HCT116 (cell line): ENCODE results near the gene ZNF823. TPM values are rescaled to one million over a fixed set of nuclear protein-coding genes. Genes with fewer than 3 reads are reported as not detected.

Experiments used
- ATAC-seq: fragments of 200-7000 bp; cut with Tn5 transposase; 2 replicates; pipeline ENCODE4 v1.9.1; 2020; ENCODE audit warnings: mild to moderate bottlenecking, moderate library complexity
- BruUV-seq: library from RNA; stranded (reverse); fragments of 400-500 nt; replicated peaks from 2 replicates; lab custom pipeline; 2021; lab: Mats Ljungman, UMichigan
- CTCF ChIA-PET: fragments of 300-600 bp; sonication (Branson Sonifier 250); formaldehyde crosslinking; loops from one replicate; lab custom pipeline; 2021; ENCODE audit warnings: antibody characterized with exemption; lab: Charles Lee
- POLR2A ChIA-PET: fragments of 300-600, 350-600 bp; sonication (Branson Sonifier 250); formaldehyde crosslinking; loops from one replicate; lab custom pipeline; 2021; ENCODE audit warnings: antibody characterized with exemption; lab: Charles Lee
- RAD21 ChIA-PET, 2 experiments: fragments of 300-600 bp; sonication (Branson Sonifier 250); formaldehyde crosslinking; loops; one replicate each; lab custom pipeline; 2023; ENCODE audit warnings: low total read pairs in 2 of 2; ENCODE audit not compliant: uncharacterized antibody in 2 of 2, unreplicated experiment in 2 of 2, low non-redundant PET in 1 of 2; lab: Charles Lee
- DNase-seq: peaks from one replicate; pipeline ENCODE4 v3.0.0-alpha.2; 2010; ENCODE audit warnings: low read depth, low spot score
- H2AFZ ChIP-seq: fragments of 200-600 bp; shearing (Covaris generic), sonication (generic); 2 replicates; pipeline ENCODE4 v1.6.1; 2017; ENCODE audit warnings: low read depth, mixed run types, mixed read lengths, antibody characterized with exemption, low read length; ENCODE audit not compliant: poor library complexity, severe bottlenecking
- H3K27ac ChIP-seq: 2 replicates; pipeline ENCODE4 v1.5.1; 2012; ENCODE audit warnings: low read depth, low read length
- H3K27me3 ChIP-seq: fragments of 200-600 bp; sonication (generic); 2 replicates; pipeline ENCODE4 v1.6.1; 2016; ENCODE audit warnings: mixed run types, low read length, mixed read lengths; ENCODE audit not compliant: insufficient read depth
- H3K36me3 ChIP-seq, 2 experiments: fragments of 200-500 bp in 1 of 2; fragments of 200-600 bp in 1 of 2; sonication (Bioruptor generic) in 1 of 2; sonication (generic) in 1 of 2; 2 replicates each; pipeline versions ENCODE4 v1.5.1 to v1.6.1; 2014 to 2016; ENCODE audit warnings: low read length in 2 of 2, inconsistent platforms in 1 of 2, mixed read lengths in 1 of 2, mixed run types in 1 of 2; ENCODE audit not compliant: insufficient read depth in 2 of 2, control insufficient read depth in 1 of 2
- H3K4me1 ChIP-seq, 2 experiments: fragments of 200-600 bp in 1 of 2; sonication (generic) in 1 of 2; 2 replicates each; pipeline versions ENCODE4 v1.5.1 to v1.6.1; 2012 to 2017; ENCODE audit warnings: low read length in 2 of 2, inconsistent platforms in 1 of 2, mild to moderate bottlenecking in 1 of 2, mixed read lengths in 1 of 2, mixed run types in 1 of 2, moderate library complexity in 1 of 2; ENCODE audit not compliant: insufficient read depth in 2 of 2, control insufficient read depth in 1 of 2
- H3K4me2 ChIP-seq: fragments of 200-600 bp; sonication (generic); 2 replicates; pipeline ENCODE4 v1.6.1; 2017; ENCODE audit warnings: mixed run types, low read length, mixed read lengths
- H3K4me3 ChIP-seq, 2 experiments: fragments of 200-600 bp in 1 of 2; sonication (generic) in 1 of 2; replicated peaks in 1 of 2; 2 replicates each; pipeline ENCODE4 v1.5.1; 2011 to 2016; ENCODE audit warnings: low read length in 2 of 2, control low read depth in 1 of 2, low read depth in 1 of 2, mild to moderate bottlenecking in 1 of 2, mixed read lengths in 1 of 2, mixed run types in 1 of 2
- H3K79me2 ChIP-seq: fragments of 200-600 bp; sonication (generic); 2 replicates; pipeline ENCODE4 v1.6.1; 2017; ENCODE audit warnings: mild to moderate bottlenecking, mixed run types, low read length, moderate library complexity, mixed read lengths; ENCODE audit not compliant: insufficient read depth
- H3K9ac ChIP-seq: fragments of 200-600 bp; sonication (generic); 2 replicates; pipeline ENCODE4 v1.6.1; 2016; ENCODE audit warnings: low read length, mixed read lengths
- H3K9me2 ChIP-seq: fragments of 200-600 bp; sonication (generic), shearing (Covaris generic); 2 replicates; pipeline ENCODE4 v1.6.1; 2017; ENCODE audit warnings: mixed run types, mild to moderate bottlenecking, moderate library complexity; ENCODE audit not compliant: insufficient read depth
- H3K9me3 ChIP-seq, 2 experiments: fragments of 200-500 bp in 1 of 2; fragments of 200-600 bp in 1 of 2; sonication (Bioruptor generic) in 1 of 2; sonication (generic) in 1 of 2; 2 replicates each; pipeline ENCODE4 v1.6.1; 2014 to 2017; ENCODE audit warnings: low read length in 2 of 2, mixed read lengths in 2 of 2, inconsistent platforms in 1 of 2, low read depth in 1 of 2, mild to moderate bottlenecking in 1 of 2, mixed run types in 1 of 2, moderate library complexity in 1 of 2; ENCODE audit not compliant: control insufficient read depth in 1 of 2, insufficient read depth in 1 of 2
- H4K20me1 ChIP-seq: fragments of 200-600 bp; sonication (generic), shearing (Covaris generic); 2 replicates; pipeline ENCODE4 v1.6.1; 2017; ENCODE audit warnings: mixed run types, mild to moderate bottlenecking, moderate library complexity; ENCODE audit not compliant: insufficient read depth
- EZH2 ChIP-seq: fragments of 200-600 bp; sonication (generic); IDR thresholded peaks from 2 replicates; pipeline ENCODE4 v1.6.1; 2017; ENCODE audit warnings: antibody characterized with exemption, mixed run types
- EZH2phosphoT487 ChIP-seq: fragments of 200-600 bp; IDR thresholded peaks from 2 replicates; pipeline ENCODE4 v1.6.1; 2018; ENCODE audit warnings: antibody characterized with exemption, borderline replicate concordance
- POLR2AphosphoS5 ChIP-seq: IDR thresholded peaks from 2 replicates; pipeline ENCODE4 v1.6.1; 2011; ENCODE audit warnings: mild to moderate bottlenecking, low read depth, low read length, moderate library complexity
- TCF7L2 ChIP-seq: IDR thresholded peaks from 2 replicates; pipeline ENCODE4 v1.7.0; 2011; ENCODE audit warnings: borderline replicate concordance, inconsistent platforms; ENCODE audit not compliant: insufficient read depth, insufficient read length; ENCODE audit errors: extremely low read depth
- ZNF274 ChIP-seq: fragments of 200-500 bp; sonication (Bioruptor generic); IDR thresholded peaks from 2 replicates; pipeline ENCODE4 v1.6.1; 2014; ENCODE audit warnings: mild to moderate bottlenecking, low read depth, low read length, inconsistent platforms
- intact Hi-C: fragments of 100-400 bp; cut with micrococcal nuclease; formaldehyde crosslinking; loops from 2 replicates; pipeline ENCODE4 v1.10.0; 2022
- total RNA-seq: library from RNA; stranded (reverse); gene quantifications from one replicate; pipeline ENCODE4 v1.2.1, GENCODE V29; 2021; ENCODE audit not compliant: unreplicated experiment
- TF ChIP-seq, protein P1 (sequence below): IDR thresholded peaks from 2 replicates; pipeline ENCODE4 v1.6.1; 2012; ENCODE audit warnings: low read depth
- TF ChIP-seq, protein P2 (sequence below), 3 experiments: fragments of 200-600 bp in 1 of 3; sonication (generic) in 1 of 3; IDR thresholded peaks in 2 of 3; conservative IDR thresholded peaks in 1 of 3; 2 replicates each; pipeline ENCODE4 v1.5.1; 2012 to 2017; ENCODE audit warnings: low read depth in 2 of 3, low read length in 2 of 3, antibody characterized with exemption in 1 of 3, borderline replicate concordance in 1 of 3, control low read depth in 1 of 3, mild to moderate bottlenecking in 1 of 3, mixed read lengths in 1 of 3, mixed run types in 1 of 3, moderate library complexity in 1 of 3; ENCODE audit not compliant: insufficient read depth in 1 of 3
- TF ChIP-seq, protein P3 (sequence below): IDR thresholded peaks from 2 replicates; pipeline ENCODE4 v1.6.1; 2012

Gene ZNF823
- total RNA-seq, 1 experiment from 2014 or later: 4.7 TPM

DNA sequence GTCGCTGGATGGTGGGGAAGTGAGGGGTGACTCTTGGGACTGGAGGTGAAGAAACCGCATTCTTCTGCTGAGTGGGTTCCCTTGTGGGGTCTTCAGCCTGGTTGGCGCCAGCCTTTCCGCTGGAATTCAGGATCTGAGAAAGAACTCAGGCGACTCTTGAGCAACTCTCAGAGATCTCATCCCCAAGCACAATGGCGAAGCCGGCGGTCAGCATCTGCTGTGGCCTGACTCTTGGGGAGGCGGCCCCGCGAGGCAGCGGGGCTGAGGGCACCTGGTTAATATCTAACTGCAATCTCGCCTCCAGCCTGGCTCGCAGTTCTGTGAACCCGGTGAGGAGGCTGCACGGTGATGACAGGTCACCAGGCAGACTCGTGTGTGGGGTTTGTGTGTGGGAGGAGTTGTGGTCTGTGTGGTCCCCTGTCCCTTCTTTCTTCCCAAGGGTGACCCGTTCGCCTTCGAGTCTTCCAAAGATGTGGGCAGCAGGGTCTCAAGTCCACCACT is 28.9 kb upstream of the ZNF823 start:
- H3K4me2 ChIP-seq: peak overlapping the region; percentile 68
- ChIA-PET CTCF (no interaction called here), POLR2A (no interaction called here), RAD21 (no interaction called here)
- H3K9ac ChIP-seq: peak overlapping the region; percentile 60
- H3K4me1 ChIP-seq: peaks cover 0 to 10% of the 10 kb centered on the region in 2 experiments; a peak in 1 of 4 replicates
- DNase-seq: no peak
- no peaks in the 10 kb centered on the region for H3K9me2 ChIP-seq
- TF ChIP-seq, protein P1, sequence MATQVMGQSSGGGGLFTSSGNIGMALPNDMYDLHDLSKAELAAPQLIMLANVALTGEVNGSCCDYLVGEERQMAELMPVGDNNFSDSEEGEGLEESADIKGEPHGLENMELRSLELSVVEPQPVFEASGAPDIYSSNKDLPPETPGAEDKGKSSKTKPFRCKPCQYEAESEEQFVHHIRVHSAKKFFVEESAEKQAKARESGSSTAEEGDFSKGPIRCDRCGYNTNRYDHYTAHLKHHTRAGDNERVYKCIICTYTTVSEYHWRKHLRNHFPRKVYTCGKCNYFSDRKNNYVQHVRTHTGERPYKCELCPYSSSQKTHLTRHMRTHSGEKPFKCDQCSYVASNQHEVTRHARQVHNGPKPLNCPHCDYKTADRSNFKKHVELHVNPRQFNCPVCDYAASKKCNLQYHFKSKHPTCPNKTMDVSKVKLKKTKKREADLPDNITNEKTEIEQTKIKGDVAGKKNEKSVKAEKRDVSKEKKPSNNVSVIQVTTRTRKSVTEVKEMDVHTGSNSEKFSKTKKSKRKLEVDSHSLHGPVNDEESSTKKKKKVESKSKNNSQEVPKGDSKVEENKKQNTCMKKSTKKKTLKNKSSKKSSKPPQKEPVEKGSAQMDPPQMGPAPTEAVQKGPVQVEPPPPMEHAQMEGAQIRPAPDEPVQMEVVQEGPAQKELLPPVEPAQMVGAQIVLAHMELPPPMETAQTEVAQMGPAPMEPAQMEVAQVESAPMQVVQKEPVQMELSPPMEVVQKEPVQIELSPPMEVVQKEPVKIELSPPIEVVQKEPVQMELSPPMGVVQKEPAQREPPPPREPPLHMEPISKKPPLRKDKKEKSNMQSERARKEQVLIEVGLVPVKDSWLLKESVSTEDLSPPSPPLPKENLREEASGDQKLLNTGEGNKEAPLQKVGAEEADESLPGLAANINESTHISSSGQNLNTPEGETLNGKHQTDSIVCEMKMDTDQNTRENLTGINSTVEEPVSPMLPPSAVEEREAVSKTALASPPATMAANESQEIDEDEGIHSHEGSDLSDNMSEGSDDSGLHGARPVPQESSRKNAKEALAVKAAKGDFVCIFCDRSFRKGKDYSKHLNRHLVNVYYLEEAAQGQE: no peak
- TF ChIP-seq, protein P2, sequence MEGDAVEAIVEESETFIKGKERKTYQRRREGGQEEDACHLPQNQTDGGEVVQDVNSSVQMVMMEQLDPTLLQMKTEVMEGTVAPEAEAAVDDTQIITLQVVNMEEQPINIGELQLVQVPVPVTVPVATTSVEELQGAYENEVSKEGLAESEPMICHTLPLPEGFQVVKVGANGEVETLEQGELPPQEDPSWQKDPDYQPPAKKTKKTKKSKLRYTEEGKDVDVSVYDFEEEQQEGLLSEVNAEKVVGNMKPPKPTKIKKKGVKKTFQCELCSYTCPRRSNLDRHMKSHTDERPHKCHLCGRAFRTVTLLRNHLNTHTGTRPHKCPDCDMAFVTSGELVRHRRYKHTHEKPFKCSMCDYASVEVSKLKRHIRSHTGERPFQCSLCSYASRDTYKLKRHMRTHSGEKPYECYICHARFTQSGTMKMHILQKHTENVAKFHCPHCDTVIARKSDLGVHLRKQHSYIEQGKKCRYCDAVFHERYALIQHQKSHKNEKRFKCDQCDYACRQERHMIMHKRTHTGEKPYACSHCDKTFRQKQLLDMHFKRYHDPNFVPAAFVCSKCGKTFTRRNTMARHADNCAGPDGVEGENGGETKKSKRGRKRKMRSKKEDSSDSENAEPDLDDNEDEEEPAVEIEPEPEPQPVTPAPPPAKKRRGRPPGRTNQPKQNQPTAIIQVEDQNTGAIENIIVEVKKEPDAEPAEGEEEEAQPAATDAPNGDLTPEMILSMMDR (IDR thresholded peaks at IDR 0.05 in 2 of 3, conservative IDR thresholded peaks at IDR 0.05 in 1 of 3; ENCODE audit: borderline replicate concordance in 1 of 3, insufficient read depth in 1 of 3, low read depth in 2 of 3, low read length in 2 of 3): no peak
- TF ChIP-seq TCF7L2: no peak
- no peak for TF ChIP-seq POLR2AphosphoS5
- no peak for TF ChIP-seq EZH2phosphoT487
- TF ChIP-seq ZNF274: no peak
- TF ChIP-seq, protein P3, sequence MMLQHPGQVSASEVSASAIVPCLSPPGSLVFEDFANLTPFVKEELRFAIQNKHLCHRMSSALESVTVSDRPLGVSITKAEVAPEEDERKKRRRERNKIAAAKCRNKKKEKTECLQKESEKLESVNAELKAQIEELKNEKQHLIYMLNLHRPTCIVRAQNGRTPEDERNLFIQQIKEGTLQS: no peak
- no peak for TF ChIP-seq EZH2
- H3K4me3 ChIP-seq: peak overlapping the region; percentile 56 to 62
- H3K27ac ChIP-seq: no peak overlapping the region
- H2AFZ ChIP-seq: no peak overlapping the region
- no peaks in the 10 kb centered on the region; a peak in 2 of 4 replicates for H3K9me3 ChIP-seq
- no peaks in the 10 kb centered on the region; a peak in 1 of 4 replicates for H3K36me3 ChIP-seq
- H4K20me1 ChIP-seq: no peaks in the 10 kb centered on the region
- no TSS peak for BruUV-seq
- no peak for ATAC-seq
- no peaks in the 10 kb centered on the region for H3K27me3 ChIP-seq
- intact Hi-C loops: no loop called here
- no peaks in the 10 kb centered on the region for H3K79me2 ChIP-seq
